HCT116 (cell line): ENCODE data around the gene CD2BP2. TPM values are rescaled to one million over a fixed set of nuclear protein-coding genes. Genes with fewer than 3 reads are reported as not detected.

Source experiments
- ATAC-seq: fragments of 200-7000 bp; cut with Tn5 transposase; 2 replicates; pipeline ENCODE4 v1.9.1; 2020; ENCODE audit warnings: mild to moderate bottlenecking, moderate library complexity
- BruUV-seq: library from RNA; stranded (reverse); fragments of 400-500 nt; replicated peaks from 2 replicates; lab custom pipeline; 2021; lab: Mats Ljungman, UMichigan
- CTCF ChIA-PET: fragments of 300-600 bp; sonication (Branson Sonifier 250); formaldehyde crosslinking; loops from one replicate; lab custom pipeline; 2021; ENCODE audit warnings: antibody characterized with exemption; lab: Charles Lee
- POLR2A ChIA-PET: fragments of 300-600, 350-600 bp; sonication (Branson Sonifier 250); formaldehyde crosslinking; loops from one replicate; lab custom pipeline; 2021; ENCODE audit warnings: antibody characterized with exemption; lab: Charles Lee
- RAD21 ChIA-PET, 2 experiments: fragments of 300-600 bp; sonication (Branson Sonifier 250); formaldehyde crosslinking; loops; one replicate each; lab custom pipeline; 2023; ENCODE audit warnings: low total read pairs in 2 of 2; ENCODE audit not compliant: uncharacterized antibody in 2 of 2, unreplicated experiment in 2 of 2, low non-redundant PET in 1 of 2; lab: Charles Lee
- DNase-seq: peaks from one replicate; pipeline ENCODE4 v3.0.0-alpha.2; 2010; ENCODE audit warnings: low read depth, low spot score
- H2AFZ ChIP-seq: fragments of 200-600 bp; shearing (Covaris generic), sonication (generic); 2 replicates; pipeline ENCODE4 v1.6.1; 2017; ENCODE audit warnings: low read depth, mixed run types, mixed read lengths, antibody characterized with exemption, low read length; ENCODE audit not compliant: poor library complexity, severe bottlenecking
- H3K27ac ChIP-seq: 2 replicates; pipeline ENCODE4 v1.5.1; 2012; ENCODE audit warnings: low read depth, low read length
- H3K27me3 ChIP-seq: fragments of 200-600 bp; sonication (generic); 2 replicates; pipeline ENCODE4 v1.6.1; 2016; ENCODE audit warnings: mixed run types, low read length, mixed read lengths; ENCODE audit not compliant: insufficient read depth
- H3K36me3 ChIP-seq, 2 experiments: fragments of 200-500 bp in 1 of 2; fragments of 200-600 bp in 1 of 2; sonication (Bioruptor generic) in 1 of 2; sonication (generic) in 1 of 2; 2 replicates each; pipeline versions ENCODE4 v1.5.1 to v1.6.1; 2014 to 2016; ENCODE audit warnings: low read length in 2 of 2, inconsistent platforms in 1 of 2, mixed read lengths in 1 of 2, mixed run types in 1 of 2; ENCODE audit not compliant: insufficient read depth in 2 of 2, control insufficient read depth in 1 of 2
- H3K4me1 ChIP-seq, 2 experiments: fragments of 200-600 bp in 1 of 2; sonication (generic) in 1 of 2; 2 replicates each; pipeline versions ENCODE4 v1.5.1 to v1.6.1; 2012 to 2017; ENCODE audit warnings: low read length in 2 of 2, inconsistent platforms in 1 of 2, mild to moderate bottlenecking in 1 of 2, mixed read lengths in 1 of 2, mixed run types in 1 of 2, moderate library complexity in 1 of 2; ENCODE audit not compliant: insufficient read depth in 2 of 2, control insufficient read depth in 1 of 2
- H3K4me2 ChIP-seq: fragments of 200-600 bp; sonication (generic); 2 replicates; pipeline ENCODE4 v1.6.1; 2017; ENCODE audit warnings: mixed run types, low read length, mixed read lengths
- H3K4me3 ChIP-seq, 2 experiments: fragments of 200-600 bp in 1 of 2; sonication (generic) in 1 of 2; replicated peaks in 1 of 2; 2 replicates each; pipeline ENCODE4 v1.5.1; 2011 to 2016; ENCODE audit warnings: low read length in 2 of 2, control low read depth in 1 of 2, low read depth in 1 of 2, mild to moderate bottlenecking in 1 of 2, mixed read lengths in 1 of 2, mixed run types in 1 of 2
- H3K79me2 ChIP-seq: fragments of 200-600 bp; sonication (generic); 2 replicates; pipeline ENCODE4 v1.6.1; 2017; ENCODE audit warnings: mild to moderate bottlenecking, mixed run types, low read length, moderate library complexity, mixed read lengths; ENCODE audit not compliant: insufficient read depth
- H3K9ac ChIP-seq: fragments of 200-600 bp; sonication (generic); 2 replicates; pipeline ENCODE4 v1.6.1; 2016; ENCODE audit warnings: low read length, mixed read lengths
- H3K9me2 ChIP-seq: fragments of 200-600 bp; sonication (generic), shearing (Covaris generic); 2 replicates; pipeline ENCODE4 v1.6.1; 2017; ENCODE audit warnings: mixed run types, mild to moderate bottlenecking, moderate library complexity; ENCODE audit not compliant: insufficient read depth
- H3K9me3 ChIP-seq, 2 experiments: fragments of 200-500 bp in 1 of 2; fragments of 200-600 bp in 1 of 2; sonication (Bioruptor generic) in 1 of 2; sonication (generic) in 1 of 2; 2 replicates each; pipeline ENCODE4 v1.6.1; 2014 to 2017; ENCODE audit warnings: low read length in 2 of 2, mixed read lengths in 2 of 2, inconsistent platforms in 1 of 2, low read depth in 1 of 2, mild to moderate bottlenecking in 1 of 2, mixed run types in 1 of 2, moderate library complexity in 1 of 2; ENCODE audit not compliant: control insufficient read depth in 1 of 2, insufficient read depth in 1 of 2
- H4K20me1 ChIP-seq: fragments of 200-600 bp; sonication (generic), shearing (Covaris generic); 2 replicates; pipeline ENCODE4 v1.6.1; 2017; ENCODE audit warnings: mixed run types, mild to moderate bottlenecking, moderate library complexity; ENCODE audit not compliant: insufficient read depth
- ELF1 ChIP-seq: IDR thresholded peaks from 2 replicates; pipeline ENCODE4 v1.6.1; 2012; ENCODE audit warnings: low read depth, borderline replicate concordance
- EZH2 ChIP-seq: fragments of 200-600 bp; sonication (generic); IDR thresholded peaks from 2 replicates; pipeline ENCODE4 v1.6.1; 2017; ENCODE audit warnings: antibody characterized with exemption, mixed run types
- EZH2phosphoT487 ChIP-seq: fragments of 200-600 bp; IDR thresholded peaks from 2 replicates; pipeline ENCODE4 v1.6.1; 2018; ENCODE audit warnings: antibody characterized with exemption, borderline replicate concordance
- POLR2AphosphoS5 ChIP-seq: IDR thresholded peaks from 2 replicates; pipeline ENCODE4 v1.6.1; 2011; ENCODE audit warnings: mild to moderate bottlenecking, low read depth, low read length, moderate library complexity
- REST ChIP-seq: IDR thresholded peaks from 2 replicates; pipeline ENCODE4 v1.6.1; 2012; ENCODE audit warnings: low read depth
- ZNF274 ChIP-seq: fragments of 200-500 bp; sonication (Bioruptor generic); IDR thresholded peaks from 2 replicates; pipeline ENCODE4 v1.6.1; 2014; ENCODE audit warnings: mild to moderate bottlenecking, low read depth, low read length, inconsistent platforms
- intact Hi-C: fragments of 100-400 bp; cut with micrococcal nuclease; formaldehyde crosslinking; loops from 2 replicates; pipeline ENCODE4 v1.10.0; 2022
- total RNA-seq: library from RNA; stranded (reverse); gene quantifications from one replicate; pipeline ENCODE4 v1.2.1, GENCODE V29; 2021; ENCODE audit not compliant: unreplicated experiment
- TF ChIP-seq, protein P1 (sequence below): IDR thresholded peaks from 2 replicates; pipeline ENCODE4 v1.6.1; 2012
- TF ChIP-seq, protein P2 (sequence below), 3 experiments: fragments of 200-600 bp in 1 of 3; sonication (generic) in 1 of 3; IDR thresholded peaks in 2 of 3; conservative IDR thresholded peaks in 1 of 3; 2 replicates each; pipeline ENCODE4 v1.5.1; 2012 to 2017; ENCODE audit warnings: low read depth in 2 of 3, low read length in 2 of 3, antibody characterized with exemption in 1 of 3, borderline replicate concordance in 1 of 3, control low read depth in 1 of 3, mild to moderate bottlenecking in 1 of 3, mixed read lengths in 1 of 3, mixed run types in 1 of 3, moderate library complexity in 1 of 3; ENCODE audit not compliant: insufficient read depth in 1 of 3

Gene CD2BP2
- total RNA-seq, 1 experiment from 2014 or later, result 51.8 TPM

- Histone ChIP-seq H3K27ac (no peak overlapping the region), H3K4me2 (no peak overlapping the region), H3K9me2 (no peaks in the 10 kb centered on the region), H3K9me3 (no peaks in the 10 kb centered on the region), H3K4me3 (no peak overlapping the region), H3K27me3 (no peaks in the 10 kb centered on the region), H3K4me1 (peaks cover 14 to 33% of the 10 kb centered on the region in 2 experiments), H2AFZ (no peak overlapping the region), H3K9ac (no peak overlapping the region), H3K79me2 (no peaks in the 10 kb centered on the region), H4K20me1 (no peaks in the 10 kb centered on the region), H3K36me3 (no peaks in the 10 kb centered on the region)
- TF ChIP-seq ZNF274, result no peak
- TF ChIP-seq EZH2, result no peak
- no peak for TF ChIP-seq EZH2phosphoT487
- TF ChIP-seq, protein P1, sequence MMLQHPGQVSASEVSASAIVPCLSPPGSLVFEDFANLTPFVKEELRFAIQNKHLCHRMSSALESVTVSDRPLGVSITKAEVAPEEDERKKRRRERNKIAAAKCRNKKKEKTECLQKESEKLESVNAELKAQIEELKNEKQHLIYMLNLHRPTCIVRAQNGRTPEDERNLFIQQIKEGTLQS, result no peak
- no peak for TF ChIP-seq REST
- TF ChIP-seq, protein P2, sequence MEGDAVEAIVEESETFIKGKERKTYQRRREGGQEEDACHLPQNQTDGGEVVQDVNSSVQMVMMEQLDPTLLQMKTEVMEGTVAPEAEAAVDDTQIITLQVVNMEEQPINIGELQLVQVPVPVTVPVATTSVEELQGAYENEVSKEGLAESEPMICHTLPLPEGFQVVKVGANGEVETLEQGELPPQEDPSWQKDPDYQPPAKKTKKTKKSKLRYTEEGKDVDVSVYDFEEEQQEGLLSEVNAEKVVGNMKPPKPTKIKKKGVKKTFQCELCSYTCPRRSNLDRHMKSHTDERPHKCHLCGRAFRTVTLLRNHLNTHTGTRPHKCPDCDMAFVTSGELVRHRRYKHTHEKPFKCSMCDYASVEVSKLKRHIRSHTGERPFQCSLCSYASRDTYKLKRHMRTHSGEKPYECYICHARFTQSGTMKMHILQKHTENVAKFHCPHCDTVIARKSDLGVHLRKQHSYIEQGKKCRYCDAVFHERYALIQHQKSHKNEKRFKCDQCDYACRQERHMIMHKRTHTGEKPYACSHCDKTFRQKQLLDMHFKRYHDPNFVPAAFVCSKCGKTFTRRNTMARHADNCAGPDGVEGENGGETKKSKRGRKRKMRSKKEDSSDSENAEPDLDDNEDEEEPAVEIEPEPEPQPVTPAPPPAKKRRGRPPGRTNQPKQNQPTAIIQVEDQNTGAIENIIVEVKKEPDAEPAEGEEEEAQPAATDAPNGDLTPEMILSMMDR (IDR thresholded peaks at IDR 0.05 in 2 of 3, conservative IDR thresholded peaks at IDR 0.05 in 1 of 3; ENCODE audit: borderline replicate concordance in 1 of 3, insufficient read depth in 1 of 3, low read depth in 2 of 3, low read length in 2 of 3), result no peak
- no peak for TF ChIP-seq ELF1
- TF ChIP-seq POLR2AphosphoS5, result no peak
- intact Hi-C loops, result no loop called here
- POLR2A ChIA-PET, result no interaction called here
- ATAC-seq (no peak), DNase-seq (no peak)
- BruUV-seq, result TSS peak; percentile 47
- CTCF ChIA-PET, result interaction anchor here (1.5 kb wide), 1 partner anchor 29 kb away, joined by 3 read pairs; no protein-coding TSS in a partner anchor
- RAD21 ChIA-PET, result no interaction called here
These were observed 25.1 kb upstream of the CD2BP2 start for GRCh38 chr16:30380072-30380802.
